HG02870 (cell line): ENCODE results near the gene RNF215.

ENCODE experiments used
- ATAC-seq: cut with Tn5 transposase; IDR thresholded peaks from one replicate; pipeline ENCODE4 v1.9.1; 2021; ENCODE audit warnings: mild to moderate bottlenecking, moderate library complexity; ENCODE audit not compliant: unreplicated experiment

Gene RNF215

DNA sequence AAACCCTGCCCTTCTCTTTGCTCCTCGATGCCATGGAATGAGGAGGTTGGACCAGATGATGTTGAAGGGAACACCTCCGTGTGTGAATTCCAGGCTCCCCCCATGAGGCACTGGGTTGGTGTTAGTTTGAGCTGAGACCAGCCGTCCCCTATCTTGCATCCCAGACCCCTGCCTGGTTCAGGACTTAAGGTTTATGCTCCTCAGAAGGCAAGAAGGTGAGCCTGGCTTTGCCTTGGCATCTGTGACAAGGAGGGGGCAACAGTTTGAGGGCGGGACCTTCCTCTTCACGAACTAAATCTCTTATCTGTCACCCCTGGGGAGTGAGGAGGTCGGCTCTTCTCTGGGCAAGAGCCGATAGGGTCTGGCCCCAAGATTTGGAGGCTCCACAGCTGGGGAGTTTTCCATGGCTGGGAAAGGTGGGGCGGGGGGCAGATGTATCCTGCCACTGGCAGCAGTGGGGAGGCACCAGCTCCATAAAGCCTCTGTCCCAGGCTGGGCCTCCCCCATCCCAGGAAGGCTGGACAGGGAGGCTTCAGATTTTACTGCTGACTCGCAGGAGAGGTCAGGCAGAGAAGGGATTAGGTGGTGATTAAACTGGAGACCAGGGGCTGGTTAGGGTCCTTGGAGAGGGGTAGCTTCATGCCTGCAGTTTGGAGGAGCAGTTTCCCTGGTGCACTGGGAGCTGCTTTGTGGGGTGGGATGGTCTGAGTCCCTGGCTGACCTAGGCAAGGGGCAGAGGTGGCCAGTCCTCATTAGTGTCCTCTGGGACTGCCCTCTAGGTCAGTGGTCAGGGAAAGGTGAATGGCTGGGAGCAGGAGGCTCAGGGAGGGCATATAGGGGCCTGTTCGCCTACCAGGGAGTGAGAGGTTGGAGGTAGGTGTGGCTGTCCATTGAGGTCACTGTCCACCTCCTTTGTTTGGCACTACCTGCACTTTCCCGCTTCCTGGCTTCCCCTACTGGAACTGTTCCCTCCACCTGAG, 10.7 kb upstream of the RNF215 start:
- no peak for ATAC-seq

DNA sequence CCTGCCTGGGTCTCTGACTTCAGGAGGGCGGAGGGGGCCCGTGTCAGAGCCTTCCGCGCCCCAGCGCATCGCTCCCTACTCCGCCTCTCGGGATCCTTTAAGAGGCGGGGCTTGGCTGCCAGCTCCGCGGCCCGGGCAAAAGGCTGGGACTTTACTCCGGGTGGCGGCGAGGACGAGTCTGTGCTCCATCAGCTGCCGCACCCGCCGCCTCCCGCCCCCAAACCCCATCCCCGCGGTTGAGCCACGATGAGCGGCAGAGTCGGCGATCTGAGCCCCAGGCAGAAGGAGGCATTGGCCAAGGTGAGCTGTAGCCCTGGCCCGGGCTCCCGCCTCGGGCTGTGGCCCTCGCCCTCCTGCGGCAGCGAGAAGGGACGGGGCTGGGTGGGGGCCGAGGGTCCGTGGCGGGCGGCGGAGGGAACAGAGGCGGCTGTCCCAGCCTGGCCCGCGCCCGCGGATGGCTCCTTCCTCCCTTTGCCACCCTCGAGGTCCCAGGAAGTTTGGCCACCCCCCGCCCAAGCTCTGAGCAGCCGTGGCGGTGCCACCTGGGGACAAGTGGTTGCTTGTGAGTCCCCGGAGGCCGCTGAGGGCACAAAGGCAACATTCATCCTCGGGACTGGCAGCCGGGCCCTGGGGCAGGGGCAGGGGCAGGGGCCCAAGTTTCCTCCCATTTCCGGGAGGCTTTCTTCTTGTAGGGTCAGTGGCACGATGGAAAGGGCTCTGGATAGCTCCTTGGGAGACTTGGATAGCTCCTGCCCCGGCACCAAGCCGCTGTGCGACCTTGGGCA, 9.9 kb upstream of the RNF215 start, which contains the start of gene SEC14L2:
TSS of gene SEC14L2 (plus strand) at position 148 of the 785 bp plus-strand sequence. CDS start at position 247, 99 bp downstream.
- ATAC-seq = no peak

DNA sequence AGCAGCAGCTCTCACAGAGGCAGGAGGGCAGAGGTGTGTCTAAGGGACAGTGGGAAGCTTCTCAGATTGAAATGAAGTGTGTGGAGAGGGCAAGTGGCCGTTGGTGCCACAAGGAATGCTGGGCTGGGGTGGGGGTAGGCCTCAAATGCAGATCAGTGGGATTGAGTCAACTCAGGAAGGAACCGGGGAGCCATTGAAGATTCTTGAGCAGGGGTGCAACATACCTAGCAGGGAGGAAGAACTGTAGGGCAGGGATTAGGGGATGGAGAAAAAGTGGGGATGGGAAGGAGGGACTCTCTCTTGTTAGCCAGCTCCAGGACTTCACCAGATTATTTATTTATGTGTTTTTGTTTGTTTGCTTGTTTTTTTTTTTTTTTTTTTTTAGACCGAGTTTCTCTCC, 6.7 kb upstream of the RNF215 start:
- no peak for ATAC-seq

DNA sequence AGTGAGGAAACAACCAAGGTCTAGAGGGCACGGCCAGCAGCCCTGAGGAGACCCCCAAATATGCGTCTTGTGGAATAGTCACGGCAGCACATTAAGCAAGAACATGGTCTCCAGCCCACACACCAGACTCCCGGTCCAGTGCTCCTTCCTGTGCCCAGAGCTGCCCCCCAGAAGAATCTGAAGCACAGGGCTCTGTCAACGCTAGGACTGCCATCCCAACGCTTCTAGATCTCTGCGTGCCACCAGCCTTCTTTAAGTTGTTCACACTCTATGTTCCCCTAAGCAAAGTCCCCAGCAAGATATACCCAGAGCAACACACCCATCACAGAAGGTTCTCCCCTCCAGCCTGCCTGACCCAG, 6.1 kb upstream of the RNF215 start:
- ATAC-seq = no peak

DNA sequence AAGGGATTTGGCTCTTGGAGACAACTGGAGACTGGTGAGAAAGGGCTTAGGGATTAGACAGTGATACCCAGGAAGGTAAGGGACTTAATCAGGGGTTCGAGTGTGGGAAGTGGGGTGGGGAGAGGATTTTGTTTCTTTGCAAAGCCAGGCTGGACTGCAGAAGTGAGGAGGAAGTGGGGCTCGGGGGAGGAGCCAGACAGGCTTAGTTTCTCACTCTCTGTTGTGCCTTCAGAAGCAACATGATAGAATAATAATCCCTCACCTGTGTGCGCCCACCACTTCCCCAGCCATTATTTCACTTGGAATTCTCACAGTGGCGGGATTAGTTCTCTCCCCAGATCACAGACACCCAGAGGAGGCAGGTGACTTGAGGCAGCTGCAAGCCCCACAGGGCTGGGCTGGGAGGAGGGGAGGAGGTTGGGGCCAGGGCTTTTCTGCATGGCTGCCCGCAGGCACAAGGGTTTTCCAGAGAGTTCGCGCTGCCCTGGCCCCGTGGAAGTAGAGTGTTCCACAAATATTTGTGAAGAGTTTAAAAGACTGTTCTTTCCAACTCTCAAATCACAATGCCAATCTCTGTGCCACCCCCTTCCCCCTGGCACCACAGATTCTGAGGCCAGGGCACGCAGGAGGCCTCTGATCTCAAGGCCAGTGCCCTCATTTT, 5.6 kb upstream of the RNF215 start:
- ATAC-seq = no peak

DNA sequence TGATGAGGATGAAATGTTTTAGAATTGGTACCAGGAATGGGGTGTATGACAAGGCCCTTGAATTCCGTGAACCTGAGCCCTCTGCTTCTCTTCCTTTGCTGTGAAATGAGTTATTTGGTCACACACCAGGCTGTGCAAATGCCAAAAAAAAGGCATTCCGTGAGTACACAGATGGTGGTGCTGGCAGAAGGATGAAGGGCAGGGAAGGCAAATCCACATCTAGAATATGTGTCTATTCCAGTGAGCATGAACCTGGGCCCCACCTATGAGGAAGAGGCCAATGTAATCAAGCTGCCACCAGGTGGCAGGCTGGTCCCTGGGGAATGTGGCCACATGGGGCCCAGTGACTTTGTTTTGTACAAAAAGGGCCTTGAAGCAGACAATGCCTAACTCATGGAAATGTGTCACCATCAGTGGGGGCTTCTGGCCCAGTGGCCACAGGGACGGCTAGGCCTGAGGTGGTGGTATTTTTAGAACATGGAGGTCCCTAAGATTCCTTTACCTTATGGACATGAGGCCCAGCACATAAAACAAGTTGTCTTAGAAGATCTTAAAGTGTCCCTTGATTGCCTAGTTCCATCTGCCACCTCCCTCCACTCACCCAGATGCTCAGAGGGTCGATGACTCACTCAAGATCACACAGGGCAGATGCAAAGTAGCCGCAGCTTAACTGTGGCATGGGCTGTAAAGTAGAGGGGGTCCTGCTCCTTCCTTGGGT, 3.9 kb upstream of the RNF215 start:
- no peak for ATAC-seq

DNA sequence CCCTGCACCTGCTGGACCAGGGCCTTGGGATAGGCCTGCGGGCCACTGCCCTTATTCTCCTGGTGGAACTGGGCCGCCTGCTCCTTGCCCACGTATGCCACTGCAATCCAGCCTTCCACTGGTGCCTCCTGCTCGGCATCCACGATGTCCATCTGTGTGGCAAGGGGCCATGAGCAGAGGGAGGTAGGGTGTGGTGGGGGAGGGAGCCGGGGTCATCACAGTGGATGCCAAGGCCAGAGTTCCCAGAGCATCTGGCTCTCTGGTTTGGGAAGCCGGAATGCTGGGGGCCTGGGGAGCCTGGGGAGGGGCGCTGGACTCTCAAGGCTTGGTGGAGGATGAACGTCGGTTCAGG, 627 bp downstream of the RNF215 start:
- no peak for ATAC-seq

DNA sequence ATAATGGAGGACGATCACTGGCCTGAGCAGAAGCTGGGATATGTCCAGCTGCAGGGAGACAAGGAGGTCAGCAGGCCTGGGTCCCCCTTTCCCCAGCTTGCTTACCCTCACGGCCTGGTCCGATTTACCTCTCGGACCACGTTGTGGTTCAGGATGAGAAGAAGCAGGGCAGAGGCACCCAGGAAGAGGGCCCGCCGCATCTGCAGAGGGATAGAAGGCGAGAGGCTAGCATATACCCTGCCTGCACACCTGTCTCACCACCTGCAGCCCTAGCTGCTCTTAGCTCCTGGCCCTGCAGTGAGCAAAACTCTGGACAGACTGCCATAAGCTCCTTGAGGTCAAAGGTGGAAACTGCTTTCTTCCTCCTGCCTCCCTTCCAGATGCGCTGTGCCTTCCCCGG, 1.3 kb downstream of the RNF215 start:
- ATAC-seq = no peak

DNA sequence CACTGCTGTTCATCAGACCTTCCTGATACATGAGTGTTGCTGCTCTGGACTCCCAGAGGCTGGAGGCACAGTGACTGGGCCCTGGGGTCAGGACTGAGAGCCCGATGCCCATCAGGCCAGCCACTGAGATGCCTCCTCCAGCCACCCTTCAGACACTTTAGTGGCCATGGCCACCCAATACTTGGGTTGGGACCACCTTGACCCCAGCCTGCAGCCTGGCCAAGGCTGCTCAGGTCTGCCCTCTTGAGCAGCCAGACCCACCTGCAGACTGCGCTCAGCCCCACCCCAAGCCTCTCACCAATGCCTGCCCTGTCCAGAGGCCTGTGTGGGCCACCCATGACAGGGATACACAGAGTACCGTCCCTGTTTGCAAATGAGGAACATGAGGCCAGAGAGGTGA, 4.2 kb downstream of the RNF215 start:
- ATAC-seq = no peak

DNA sequence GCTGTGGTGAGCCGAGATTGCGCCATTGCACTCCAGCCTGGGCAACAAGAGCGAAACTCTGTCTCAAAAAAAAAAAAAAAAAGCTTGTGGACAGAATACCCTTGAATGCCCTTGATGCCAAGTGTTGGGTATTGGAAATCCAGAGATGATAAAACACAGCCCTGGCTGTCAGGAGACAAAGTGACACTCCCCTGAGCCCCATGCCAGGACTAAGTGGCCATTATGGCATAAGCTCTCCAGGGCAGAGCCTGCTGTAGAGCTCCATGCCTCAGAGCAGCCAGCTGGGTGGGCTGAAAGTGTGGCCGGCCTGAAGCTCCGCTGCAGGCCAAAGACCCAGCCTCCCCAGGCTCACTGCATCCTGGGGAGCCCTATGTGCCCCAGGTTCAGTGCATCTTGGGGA, 4.9 kb downstream of the RNF215 start:
- no peak for ATAC-seq

DNA sequence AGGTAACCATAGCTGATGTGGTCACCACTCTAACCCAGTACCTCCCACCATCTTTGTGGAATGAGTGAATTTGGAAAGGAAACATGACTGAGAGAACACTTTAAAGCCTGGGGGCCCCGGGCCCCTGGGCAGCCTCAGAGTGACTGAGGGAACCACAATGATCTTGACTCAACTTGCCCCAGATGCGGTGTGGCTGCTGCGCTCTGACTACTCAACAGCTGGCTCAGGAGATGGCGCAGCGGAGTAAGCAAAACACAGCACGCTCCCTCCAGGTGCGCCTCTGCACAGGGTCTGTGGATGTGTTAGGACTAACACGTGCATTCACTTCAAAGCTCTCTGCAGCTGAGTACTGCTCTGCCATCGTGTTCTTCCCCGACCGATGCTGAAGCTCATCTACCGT, 5.9 kb downstream of the RNF215 start:
- ATAC-seq = no peak

DNA sequence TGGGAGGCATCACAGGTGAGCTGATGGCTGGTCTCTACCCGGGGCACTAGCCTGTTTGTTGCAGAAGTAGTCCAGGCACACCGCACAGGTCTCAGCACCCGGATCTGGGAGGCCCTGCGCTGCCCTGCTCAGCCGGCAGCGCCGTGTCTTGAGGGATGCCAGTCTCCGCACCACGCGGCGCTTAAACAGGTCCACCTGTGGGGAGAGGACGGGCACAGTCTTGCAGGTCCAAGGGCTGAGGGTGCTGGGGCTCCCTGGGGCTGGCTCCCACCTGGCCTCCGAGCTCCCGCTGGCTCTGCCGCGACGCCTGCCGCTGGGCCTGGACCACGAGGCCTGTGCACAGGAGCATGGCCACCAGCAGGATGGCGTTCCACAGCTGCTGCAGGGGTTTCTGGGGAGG, 7.2 kb downstream of the RNF215 start:
- ATAC-seq = no peak

DNA sequence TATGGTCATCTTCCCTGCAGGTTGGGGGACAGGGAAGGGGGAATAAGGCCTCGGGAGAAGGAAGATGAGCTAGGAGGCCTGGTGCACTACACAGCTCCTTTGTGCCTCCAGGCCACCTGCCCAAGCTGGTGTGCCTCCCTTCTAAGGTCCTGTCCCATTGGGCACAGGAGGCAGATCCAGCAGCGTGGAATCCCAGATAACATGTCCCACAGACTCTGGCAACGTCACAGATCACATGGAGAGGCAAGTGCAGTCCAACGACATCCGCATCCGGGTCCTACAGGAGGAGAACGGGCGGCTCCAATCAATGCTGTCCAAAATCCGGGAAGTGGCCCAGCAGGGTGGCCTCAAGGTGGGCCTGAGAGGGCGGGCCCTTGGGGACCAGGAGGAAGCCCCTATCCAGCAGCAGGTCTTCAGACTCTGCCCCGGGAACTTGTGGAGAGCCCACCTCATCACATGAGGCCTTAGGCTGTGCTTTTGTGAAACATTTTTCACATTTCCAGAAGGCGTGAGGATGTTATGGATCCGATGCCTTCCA, 11.8 kb downstream of the RNF215 start:
- ATAC-seq = no peak

DNA sequence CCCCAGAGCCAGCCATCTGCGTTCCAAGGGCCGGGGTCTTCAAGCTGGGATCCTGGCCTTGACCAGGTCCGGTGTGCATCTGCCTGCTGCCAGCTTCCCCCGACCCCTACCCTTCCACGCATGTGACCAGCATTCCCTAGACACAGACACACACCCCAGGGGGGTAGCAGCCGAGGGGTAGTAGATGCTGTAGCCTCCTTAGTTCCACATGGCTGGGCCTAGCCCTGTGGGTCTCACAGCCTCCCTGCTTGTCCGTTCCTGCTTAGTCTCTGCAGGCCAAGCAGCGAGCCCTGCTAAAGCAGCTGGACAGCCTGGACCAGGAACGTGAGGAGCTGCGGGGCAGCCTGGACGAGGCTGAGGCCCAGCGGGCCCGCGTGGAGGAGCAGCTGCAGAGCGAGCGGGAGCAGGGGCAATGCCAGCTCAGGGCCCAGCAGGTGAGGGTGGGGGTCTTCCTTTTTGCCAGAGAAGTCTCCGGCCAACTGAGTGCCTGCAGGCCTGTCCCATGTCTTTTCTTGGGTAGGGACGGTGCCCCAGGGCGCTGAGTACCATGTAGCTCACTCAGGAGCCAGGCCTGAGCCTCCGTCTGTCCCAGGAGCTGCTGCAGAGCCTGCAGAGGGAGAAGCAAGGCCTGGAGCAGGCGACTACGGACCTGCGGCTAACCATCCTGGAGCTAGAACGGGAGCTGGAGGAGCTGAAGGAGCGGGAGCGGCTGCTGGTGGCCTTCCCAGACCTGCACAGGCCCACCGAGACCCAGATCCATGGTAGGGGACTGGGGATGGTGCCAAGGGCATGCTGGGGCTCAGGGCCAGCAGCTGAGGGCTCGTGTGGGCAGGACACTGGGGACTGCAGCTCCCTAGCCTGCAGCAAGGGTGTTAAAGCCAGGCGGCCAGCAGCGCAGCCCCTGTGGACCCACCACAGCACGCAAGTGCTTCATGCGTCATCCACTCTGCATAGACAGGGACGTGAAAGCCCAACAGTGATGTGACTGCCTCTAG, 13.6 kb downstream of the RNF215 start:
- no peak for ATAC-seq

DNA sequence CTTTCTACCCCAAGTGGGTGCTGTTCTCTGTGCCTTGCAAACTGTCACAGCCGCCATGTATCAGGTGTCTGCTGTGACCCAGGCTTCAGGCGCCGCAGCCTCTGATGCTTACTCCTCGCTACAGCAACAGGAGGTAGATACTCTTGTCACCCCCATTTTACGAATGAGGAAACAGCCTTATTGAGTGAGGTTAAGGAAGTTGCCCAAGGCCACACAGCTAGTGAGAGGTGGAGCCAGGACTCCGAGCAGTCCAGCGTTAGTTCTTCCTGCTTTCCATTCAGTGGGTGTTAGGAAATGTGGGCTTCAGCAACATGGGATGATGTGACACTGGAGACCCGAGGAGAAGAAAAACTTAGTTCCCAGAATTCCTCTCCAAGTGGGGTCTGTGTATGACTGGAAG, 14.3 kb downstream of the RNF215 start:
- ATAC-seq = no peak

DNA sequence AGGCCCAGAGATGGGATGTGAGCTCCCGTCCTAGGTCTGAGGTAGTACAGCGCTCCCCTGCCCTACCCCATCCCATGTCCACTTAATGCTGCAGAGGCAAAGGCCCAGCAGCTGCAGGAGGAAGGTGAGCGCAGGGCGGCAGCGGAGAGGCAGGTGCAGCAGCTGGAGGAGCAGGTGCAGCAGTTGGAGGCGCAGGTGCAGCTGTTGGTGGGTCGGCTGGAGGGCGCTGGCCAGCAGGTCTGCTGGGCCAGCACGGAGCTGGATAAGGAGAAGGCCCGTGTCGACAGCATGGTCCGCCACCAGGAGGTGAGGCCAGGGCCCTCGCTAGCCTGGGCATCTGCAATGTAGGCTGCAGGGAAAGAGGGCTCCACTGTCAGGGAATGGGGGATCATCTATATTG, 15.2 kb downstream of the RNF215 start:
- no peak for ATAC-seq

DNA sequence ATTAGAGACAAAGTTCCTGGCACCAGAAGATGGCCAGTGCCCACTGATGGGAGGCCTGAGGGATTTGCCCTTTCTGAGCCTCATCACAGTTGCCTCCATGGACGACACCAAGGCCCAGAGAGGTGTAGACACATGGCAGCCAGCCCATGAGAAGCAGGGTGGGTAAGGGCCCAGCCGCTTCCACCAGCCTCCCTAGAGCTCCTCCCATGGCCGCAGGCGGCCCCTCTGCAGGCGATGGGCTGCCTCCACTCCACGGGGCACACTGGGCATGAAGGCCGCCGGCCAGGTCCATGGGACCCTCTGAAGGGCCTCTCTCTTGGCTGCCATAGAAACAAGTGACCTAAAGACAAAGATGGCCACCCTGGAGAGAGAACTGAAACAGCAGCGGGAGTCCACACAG, 15.9 kb downstream of the RNF215 start:
- no peak for ATAC-seq

DNA sequence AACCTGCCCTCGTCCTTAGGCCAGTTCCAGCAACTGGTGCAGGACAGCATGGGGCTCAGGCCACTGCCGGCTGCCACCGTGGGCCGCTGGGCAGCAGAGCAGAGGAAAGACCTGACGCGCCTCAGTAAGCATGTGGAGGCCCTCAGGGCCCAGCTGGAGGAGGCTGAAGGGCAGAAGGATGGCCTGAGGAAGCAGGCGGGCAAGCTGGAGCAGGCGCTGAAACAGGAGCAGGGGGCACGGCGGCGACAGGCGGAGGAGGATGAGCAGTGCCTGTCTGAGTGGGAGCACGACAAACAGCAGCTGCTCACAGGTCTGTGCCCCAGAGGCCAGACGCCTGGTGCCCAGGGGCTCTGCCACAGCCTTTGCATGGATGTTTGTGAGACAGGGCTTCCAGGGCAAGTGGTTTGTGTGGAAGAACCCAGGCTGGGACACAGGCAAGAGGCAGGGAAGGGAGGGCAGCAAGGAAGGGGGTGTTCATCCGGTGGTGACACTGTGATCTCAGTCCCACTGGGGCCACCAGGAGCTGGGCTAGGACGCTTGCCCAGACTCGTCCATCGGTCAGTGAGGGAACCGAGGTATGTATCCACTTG, 16.5 kb downstream of the RNF215 start:
- ATAC-seq = no peak

DNA sequence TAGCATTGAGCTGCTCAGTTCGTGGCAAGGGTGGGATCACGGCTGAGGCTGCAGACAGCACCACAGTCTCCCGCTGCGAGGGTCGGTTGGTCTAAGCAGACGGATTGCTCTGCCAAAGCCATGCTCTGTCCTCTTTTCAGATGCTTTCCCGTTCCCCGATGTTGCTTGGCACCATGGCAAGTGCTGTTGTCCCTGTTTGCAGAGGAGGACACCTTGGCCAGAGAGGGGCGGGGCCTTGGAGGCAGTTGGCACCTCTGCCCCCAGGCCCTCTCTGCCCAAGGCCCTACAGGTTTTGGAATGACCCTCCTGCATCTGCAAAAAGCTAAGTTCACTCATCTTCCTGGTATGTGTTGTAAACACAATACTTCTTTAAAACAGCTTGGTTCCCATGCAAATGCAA, 18.8 kb downstream of the RNF215 start:
- no peak for ATAC-seq
